Large intestine (tissue), 3 donors: ENCODE data around the gene RPP40. TPM values are rescaled to one million over a fixed set of nuclear protein-coding genes. Genes with fewer than 3 reads are reported as not detected.

ENCODE experiments used
- DNase-seq, 2 donors: peaks; one replicate each; pipeline versions ENCODE4 v3.0.0 to v3.0.0-alpha.2; 2013
- H3K27ac ChIP-seq: one replicate; pipeline ENCODE4 v1.5.1; 2013; ENCODE audit warnings: low read length
- H3K27me3 ChIP-seq: 2 replicates; pipeline ENCODE4 v1.6.1; 2013; ENCODE audit warnings: low read length; ENCODE audit not compliant: control insufficient read depth, insufficient read depth
- H3K36me3 ChIP-seq: 2 replicates; pipeline ENCODE4 v1.6.1; 2013; ENCODE audit warnings: low read length; ENCODE audit not compliant: control insufficient read depth, insufficient read depth
- H3K4me1 ChIP-seq: one replicate; pipeline ENCODE4 v1.6.1; 2013; ENCODE audit warnings: low read length; ENCODE audit not compliant: control insufficient read depth, insufficient read depth
- H3K4me3 ChIP-seq: one replicate; pipeline ENCODE4 v1.5.1; 2013; ENCODE audit warnings: low read length
- H3K9me3 ChIP-seq: one replicate; pipeline ENCODE4 v1.6.1; 2013; ENCODE audit warnings: mild to moderate bottlenecking, low read depth, low read length, moderate library complexity; ENCODE audit not compliant: control insufficient read depth
- WGBS: methylation state at CpG from one replicate; pipeline ENCODE4 v1.1.5; 2013; ENCODE audit warnings: low lambda C conversion rate; ENCODE audit not compliant: insufficient coverage; 5-methylcytosine and 5-hydroxymethylcytosine counted together
- polyA plus RNA-seq: library from polyadenylated mRNA; unstranded; fragments of 120-200 nt; gene quantifications from one replicate; pipeline ENCODE4 v1.2.1, GENCODE V29; 2013

The RPP40 gene
- polyA plus RNA-seq, 1 donor, result 12.2 TPM

GRCh38 chr6:4994741-4995140 is 9.1 kb downstream of the RPP40 start:
- H3K9me3 ChIP-seq, result no peaks in the 10 kb centered on the region
- WGBS, result 100% methylated on average over 1 of the region's 3 CpGs
- no peaks in the 10 kb centered on the region for H3K4me1 ChIP-seq
- peaks cover 15% of the 10 kb centered on the region for H3K36me3 ChIP-seq
- H3K27me3 ChIP-seq, result no peaks in the 10 kb centered on the region
- no peak for DNase-seq
- H3K27ac ChIP-seq, result no peak overlapping the region
- no peak overlapping the region for H3K4me3 ChIP-seq

GRCh38 chr6:4987432-4987831 is 16.4 kb downstream of the RPP40 start:
- no CpG with 5 or more reads among the region's 4 CpGs for WGBS
- Histone ChIP-seq H3K4me1 (no peaks in the 10 kb centered on the region), H3K27ac (no peak overlapping the region), H3K4me3 (no peak overlapping the region), H3K9me3 (no peaks in the 10 kb centered on the region), H3K36me3 (no peaks in the 10 kb centered on the region), H3K27me3 (no peaks in the 10 kb centered on the region)
- no peak for DNase-seq

GRCh38 chr6:4986999-4987398 is 16.8 kb downstream of the RPP40 start:
- H3K4me3 ChIP-seq, result no peak overlapping the region
- DNase-seq, result no peak
- no peaks in the 10 kb centered on the region for H3K27me3 ChIP-seq
- H3K36me3 ChIP-seq, result no peaks in the 10 kb centered on the region
- no peak overlapping the region for H3K27ac ChIP-seq
- no peaks in the 10 kb centered on the region for H3K4me1 ChIP-seq
- no CpG with 5 or more reads among the region's 3 CpGs for WGBS
- no peaks in the 10 kb centered on the region for H3K9me3 ChIP-seq

- H3K4me3 ChIP-seq, result no peak overlapping the region
- no CpG with 5 or more reads among the region's 6 CpGs for WGBS
- no peak overlapping the region for H3K27ac ChIP-seq
- no peak for DNase-seq
- no peaks in the 10 kb centered on the region for H3K4me1 ChIP-seq
- no peaks in the 10 kb centered on the region for H3K36me3 ChIP-seq
- H3K27me3 ChIP-seq, result no peaks in the 10 kb centered on the region
- peaks cover 2% of the 10 kb centered on the region for H3K9me3 ChIP-seq
Observed at GRCh38 chr6:4983322-4983721, 20.5 kb downstream of the RPP40 start.

GRCh38 chr6:4981761-4982160 is 22.1 kb downstream of the RPP40 start:
- Histone ChIP-seq H3K9me3 (peaks cover 3% of the 10 kb centered on the region), H3K4me1 (no peaks in the 10 kb centered on the region), H3K36me3 (no peaks in the 10 kb centered on the region), H3K27me3 (peaks cover 2% of the 10 kb centered on the region), H3K27ac (no peak overlapping the region), H3K4me3 (no peak overlapping the region)
- no CpG with 5 or more reads among the region's 6 CpGs for WGBS
- no peak for DNase-seq

- peaks cover 2% of the 10 kb centered on the region for H3K27me3 ChIP-seq
- H3K27ac ChIP-seq, result no peak overlapping the region
- H3K4me3 ChIP-seq, result no peak overlapping the region
- H3K4me1 ChIP-seq, result no peaks in the 10 kb centered on the region
- no peaks in the 10 kb centered on the region for H3K36me3 ChIP-seq
- 100% methylated on average over 1 of the region's 3 CpGs for WGBS
- no peak for DNase-seq
- H3K9me3 ChIP-seq, result peaks cover 3% of the 10 kb centered on the region
Observed at GRCh38 chr6:4979426-4979825, 24.4 kb downstream of the RPP40 start.

- Histone ChIP-seq H3K27me3 (peaks cover 2% of the 10 kb centered on the region), H3K36me3 (no peaks in the 10 kb centered on the region), H3K4me1 (no peaks in the 10 kb centered on the region), H3K4me3 (no peak overlapping the region), H3K27ac (no peak overlapping the region), H3K9me3 (peaks cover 3% of the 10 kb centered on the region)
- 62% methylated on average over 3 of the region's 5 CpGs for WGBS
- DNase-seq, result no peak
Observed at GRCh38 chr6:4977468-4977867, 26.4 kb downstream of the RPP40 start.

GRCh38 chr6:4975506-4975905 is 28.3 kb downstream of the RPP40 start:
- DNase-seq, result no peak
- H3K27ac ChIP-seq, result no peak overlapping the region
- peaks cover 2% of the 10 kb centered on the region for H3K27me3 ChIP-seq
- WGBS, result no CpG with 5 or more reads among the region's 3 CpGs
- peaks cover 3% of the 10 kb centered on the region for H3K9me3 ChIP-seq
- no peak overlapping the region for H3K4me3 ChIP-seq
- no peaks in the 10 kb centered on the region for H3K36me3 ChIP-seq
- H3K4me1 ChIP-seq, result no peaks in the 10 kb centered on the region

GRCh38 chr6:4974962-4975361 is 28.9 kb downstream of the RPP40 start:
- Histone ChIP-seq H3K27me3 (peaks cover 2% of the 10 kb centered on the region), H3K9me3 (peaks cover 3% of the 10 kb centered on the region), H3K27ac (no peak overlapping the region), H3K4me3 (no peak overlapping the region), H3K36me3 (no peaks in the 10 kb centered on the region), H3K4me1 (no peaks in the 10 kb centered on the region)
- no CpG with 5 or more reads among the region's 8 CpGs for WGBS
- no peak for DNase-seq

- Histone ChIP-seq H3K4me1 (no peaks in the 10 kb centered on the region), H3K4me3 (no peak overlapping the region), H3K9me3 (peaks cover 3% of the 10 kb centered on the region), H3K27ac (no peak overlapping the region), H3K27me3 (peaks cover 2% of the 10 kb centered on the region), H3K36me3 (no peaks in the 10 kb centered on the region)
- 80% methylated on average over 1 of the region's 14 CpGs for WGBS
- DNase-seq, result no peak
Observed at GRCh38 chr6:4973982-4974745, 29.7 kb downstream of the RPP40 start.

- Histone ChIP-seq H3K9me3 (peaks cover 2% of the 10 kb centered on the region), H3K36me3 (no peaks in the 10 kb centered on the region), H3K4me1 (no peaks in the 10 kb centered on the region), H3K4me3 (no peak overlapping the region), H3K27ac (no peak overlapping the region), H3K27me3 (peaks cover 2% of the 10 kb centered on the region)
- no peak for DNase-seq
- WGBS, result no CpG with 5 or more reads among the region's 13 CpGs
Observed at GRCh38 chr6:4973415-4973814, 30.4 kb downstream of the RPP40 start.
